ENCODE data around the gene DUSP3.

Gene DUSP3

GRCh38 chr17:43770957-43771356, 7.8 kb downstream of the DUSP3 start:
- H3K4me3 ChIP-seq (ENCODE audit: severe bottlenecking) = no peak overlapping the region
- H3K36me3 ChIP-seq (ENCODE audit: low read depth) = peaks cover 51% of the 10 kb centered on the region
- no peak for TF ChIP-seq CTCF (IDR thresholded peaks at IDR 0.05; ENCODE audit: poor library complexity, severe bottlenecking)
- DNase-seq (ENCODE audit: low spot score) (no peak), ATAC-seq (ENCODE audit: low read depth) (no peak)
- H3K27me3 ChIP-seq (ENCODE audit: insufficient read depth, poor library complexity, severe bottlenecking) = no peaks in the 10 kb centered on the region
- no peaks in the 10 kb centered on the region for H3K4me1 ChIP-seq (ENCODE audit: insufficient read depth, poor library complexity, severe bottlenecking)
- no peaks in the 10 kb centered on the region for H3K9me3 ChIP-seq (ENCODE audit: severe bottlenecking)
- H3K27ac ChIP-seq (ENCODE audit: poor library complexity, severe bottlenecking) = no peak overlapping the region

GRCh38 chr17:43769859-43770258, 8.9 kb downstream of the DUSP3 start:
- H3K36me3 ChIP-seq (ENCODE audit: low read depth) = peaks cover 43% of the 10 kb centered on the region
- H3K27me3 ChIP-seq (ENCODE audit: insufficient read depth, poor library complexity, severe bottlenecking) = no peaks in the 10 kb centered on the region
- no peaks in the 10 kb centered on the region for H3K9me3 ChIP-seq (ENCODE audit: severe bottlenecking)
- no peak overlapping the region for H3K27ac ChIP-seq (ENCODE audit: poor library complexity, severe bottlenecking)
- ATAC-seq (ENCODE audit: low read depth) = no peak
- DNase-seq (ENCODE audit: low spot score) = no peak
- H3K4me1 ChIP-seq (ENCODE audit: insufficient read depth, poor library complexity, severe bottlenecking) = no peaks in the 10 kb centered on the region
- no peak overlapping the region for H3K4me3 ChIP-seq (ENCODE audit: severe bottlenecking)
- no peak for TF ChIP-seq CTCF (IDR thresholded peaks at IDR 0.05; ENCODE audit: poor library complexity, severe bottlenecking)

- no peak overlapping the region for H3K27ac ChIP-seq (ENCODE audit: poor library complexity, severe bottlenecking)
- TF ChIP-seq CTCF (IDR thresholded peaks at IDR 0.05; ENCODE audit: poor library complexity, severe bottlenecking) = no peak
- H3K4me3 ChIP-seq (ENCODE audit: severe bottlenecking) = no peak overlapping the region
- ATAC-seq (ENCODE audit: low read depth) (no peak), DNase-seq (ENCODE audit: low spot score) (no peak)
- H3K9me3 ChIP-seq (ENCODE audit: severe bottlenecking) = no peaks in the 10 kb centered on the region
- H3K4me1 ChIP-seq (ENCODE audit: insufficient read depth, poor library complexity, severe bottlenecking) = no peaks in the 10 kb centered on the region
- peaks cover 39% of the 10 kb centered on the region for H3K36me3 ChIP-seq (ENCODE audit: low read depth)
- H3K27me3 ChIP-seq (ENCODE audit: insufficient read depth, poor library complexity, severe bottlenecking) = no peaks in the 10 kb centered on the region
These were observed 9.4 kb downstream of the DUSP3 start for GRCh38 chr17:43769426-43769825.

- no peak overlapping the region for H3K27ac ChIP-seq (ENCODE audit: poor library complexity, severe bottlenecking)
- H3K27me3 ChIP-seq (ENCODE audit: insufficient read depth, poor library complexity, severe bottlenecking) = no peaks in the 10 kb centered on the region
- DNase-seq (ENCODE audit: low spot score) (no peak), ATAC-seq (ENCODE audit: low read depth) (no peak)
- peaks cover 36% of the 10 kb centered on the region for H3K36me3 ChIP-seq (ENCODE audit: low read depth)
- H3K4me3 ChIP-seq (ENCODE audit: severe bottlenecking) = no peak overlapping the region
- TF ChIP-seq CTCF (IDR thresholded peaks at IDR 0.05; ENCODE audit: poor library complexity, severe bottlenecking) = no peak
- H3K4me1 ChIP-seq (ENCODE audit: insufficient read depth, poor library complexity, severe bottlenecking) = no peaks in the 10 kb centered on the region
- no peaks in the 10 kb centered on the region for H3K9me3 ChIP-seq (ENCODE audit: severe bottlenecking)
These were observed 9.8 kb downstream of the DUSP3 start for GRCh38 chr17:43768943-43769342.

GRCh38 chr17:43768382-43768781, 10.4 kb downstream of the DUSP3 start:
- Histone ChIP-seq H3K9me3 (ENCODE audit: severe bottlenecking) (no peaks in the 10 kb centered on the region), H3K4me1 (ENCODE audit: insufficient read depth, poor library complexity, severe bottlenecking) (no peaks in the 10 kb centered on the region), H3K27me3 (ENCODE audit: insufficient read depth, poor library complexity, severe bottlenecking) (no peaks in the 10 kb centered on the region), H3K27ac (ENCODE audit: poor library complexity, severe bottlenecking) (no peak overlapping the region), H3K36me3 (ENCODE audit: low read depth) (peaks cover 33% of the 10 kb centered on the region), H3K4me3 (ENCODE audit: severe bottlenecking) (no peak overlapping the region)
- DNase-seq (ENCODE audit: low spot score) = no peak
- ATAC-seq (ENCODE audit: low read depth) = no peak
- TF ChIP-seq CTCF (IDR thresholded peaks at IDR 0.05; ENCODE audit: poor library complexity, severe bottlenecking) = no peak

Data from RWPE2 (cell line).